Activated CD8-positive, alpha-beta memory T cell treated with anti-CD3 and anti-CD28 coated beads for 24 hours (primary cell): ENCODE data around the gene RNF223.
"Not testable (repeated sequence)": the region's sequence is repeated elsewhere in the genome, so short reads cannot be mapped to it uniquely, and the experiment has no call there.

ENCODE experiments used
- DNase-seq: peaks from one replicate; pipeline ENCODE4 v3.0.0-alpha.2; 2020

RNF223 gene

DNA sequence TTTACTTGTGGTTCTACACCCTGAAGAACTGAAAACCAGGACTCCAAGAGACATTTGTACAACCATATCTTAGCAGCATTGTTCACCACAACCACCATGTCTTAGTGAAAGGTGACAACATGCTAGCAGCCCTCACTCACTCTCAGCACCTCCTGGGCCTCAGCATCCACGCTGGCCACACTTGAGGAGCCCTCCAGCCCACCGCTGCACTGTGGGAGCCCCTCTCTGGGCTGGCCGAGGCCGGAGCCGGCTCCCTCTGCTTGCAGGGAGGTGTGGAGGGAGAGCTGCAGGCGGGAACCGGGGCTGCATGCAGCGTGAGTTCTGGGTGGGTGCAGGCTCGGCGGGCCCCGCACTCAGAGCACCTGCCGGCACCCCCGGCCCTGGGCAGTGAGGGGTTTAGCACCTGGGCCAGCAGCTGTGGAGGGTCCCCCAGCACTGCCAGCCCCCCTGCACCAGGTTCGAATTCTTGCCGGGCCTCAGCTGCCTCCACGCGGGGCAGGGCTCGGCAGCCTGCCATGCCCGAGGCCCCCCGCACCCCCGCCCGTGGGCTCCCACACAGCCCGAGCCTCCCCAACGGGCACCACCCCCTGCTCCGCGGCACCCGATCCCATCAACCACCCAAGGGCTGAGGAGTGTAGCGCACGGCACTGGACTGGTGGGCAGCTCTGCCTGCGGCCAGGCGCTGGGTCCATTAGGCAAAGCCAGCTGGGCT, 32.6 kb upstream of the RNF223 start:
- DNase-seq, result no peak

DNA sequence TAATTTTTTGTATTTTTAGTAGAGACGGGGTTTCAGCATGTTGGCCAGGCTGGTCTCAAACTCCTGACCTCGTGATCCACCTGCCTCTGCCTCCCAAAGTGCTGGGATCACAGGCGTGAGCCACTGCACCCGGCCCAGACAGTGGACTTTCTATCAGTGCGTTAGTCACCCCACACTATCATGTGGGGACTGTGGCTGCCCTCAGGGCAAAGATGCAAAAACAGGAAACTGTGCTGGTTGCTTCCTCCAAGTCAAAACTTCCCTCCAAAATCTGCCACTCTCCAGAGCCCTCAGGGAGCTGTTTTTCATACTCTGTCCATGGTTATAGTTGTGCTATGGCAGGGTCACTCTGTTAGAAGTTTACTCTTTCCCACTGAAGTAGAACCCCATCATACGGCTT, 30.0 kb upstream of the RNF223 start:
- not testable (repeated sequence) for DNase-seq

DNA sequence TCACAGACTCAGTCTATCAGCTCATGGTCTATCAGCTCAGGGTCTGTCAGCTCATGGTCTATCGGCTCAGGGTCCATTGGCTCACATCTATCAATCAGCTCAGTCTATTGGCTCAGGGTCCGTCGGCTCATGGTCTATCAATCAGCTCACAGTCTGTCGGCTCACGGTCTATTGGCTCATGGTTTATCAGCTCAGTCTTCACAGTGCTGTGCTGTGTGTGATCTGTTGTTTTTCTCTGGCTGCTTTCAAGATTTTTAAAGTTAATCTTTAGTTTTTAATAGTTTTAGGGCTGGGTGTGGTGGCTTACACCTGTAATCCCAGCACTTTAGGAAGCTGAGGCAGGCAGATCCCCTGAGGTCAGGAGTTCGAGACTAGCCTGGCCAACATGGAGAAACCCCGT, 27.4 kb upstream of the RNF223 start:
- no peak for DNase-seq

GRCh38 chr1:1100296-1100695, 26.2 kb upstream of the RNF223 start:
- peak; percentile 41 for DNase-seq

DNA sequence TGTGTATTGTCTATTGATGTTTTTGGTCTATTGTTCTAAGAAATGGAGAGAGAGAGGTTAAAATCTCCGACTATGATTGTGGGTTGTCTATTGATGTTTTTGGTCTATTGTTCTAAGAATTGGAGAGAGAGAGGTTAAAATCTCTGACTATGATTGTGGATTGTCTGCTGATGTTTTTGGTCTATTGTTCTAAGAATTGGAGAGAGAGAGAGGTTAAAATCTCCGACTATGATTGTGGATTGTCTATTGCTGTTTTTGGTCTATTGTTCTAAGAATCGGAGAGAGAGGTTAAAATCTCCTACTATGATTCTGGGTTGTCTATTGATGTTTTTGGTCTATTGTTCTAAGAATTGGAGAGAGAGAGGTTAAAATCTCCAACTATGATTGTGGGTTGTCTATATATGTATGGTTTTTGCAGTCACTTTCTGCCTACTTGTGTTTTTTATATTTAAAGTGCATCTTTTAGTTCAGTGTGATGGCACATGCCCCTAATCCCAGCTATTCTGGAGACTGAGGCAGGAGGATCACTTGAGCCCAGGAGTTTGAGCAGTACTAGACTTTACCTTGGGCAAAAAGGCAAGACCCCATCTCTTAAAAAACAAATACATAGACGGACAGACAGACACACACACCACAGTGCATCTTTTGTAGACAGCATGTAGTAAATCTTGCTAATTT, 25.5 kb upstream of the RNF223 start:
- peak; percentile 58 for DNase-seq

GRCh38 chr1:1098681-1099421, 24.7 kb upstream of the RNF223 start:
- DNase-seq, result peak; percentile 63

DNA sequence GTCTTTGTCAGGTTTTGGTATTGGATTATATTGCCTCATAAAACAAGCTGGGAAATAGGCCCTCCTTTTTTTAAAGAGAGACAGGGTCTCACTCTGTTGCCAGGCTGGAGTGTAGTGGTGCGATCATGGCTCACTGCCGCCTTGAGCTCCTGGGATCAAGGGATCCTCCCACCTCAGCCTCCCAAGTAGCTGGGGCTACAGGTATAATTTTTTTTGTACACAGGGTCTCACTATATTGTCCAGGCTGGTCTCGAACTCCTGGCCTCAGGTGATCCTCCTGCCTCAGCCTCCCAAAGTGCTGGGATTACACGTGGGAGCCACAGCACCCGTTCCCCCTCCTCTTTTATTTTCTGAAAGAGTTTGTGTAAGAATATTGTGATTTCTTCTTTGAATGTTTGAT, 22.0 kb upstream of the RNF223 start:
- DNase-seq, result peak; percentile 44

GRCh38 chr1:1094981-1095380, 20.9 kb upstream of the RNF223 start:
- no peak for DNase-seq

DNA sequence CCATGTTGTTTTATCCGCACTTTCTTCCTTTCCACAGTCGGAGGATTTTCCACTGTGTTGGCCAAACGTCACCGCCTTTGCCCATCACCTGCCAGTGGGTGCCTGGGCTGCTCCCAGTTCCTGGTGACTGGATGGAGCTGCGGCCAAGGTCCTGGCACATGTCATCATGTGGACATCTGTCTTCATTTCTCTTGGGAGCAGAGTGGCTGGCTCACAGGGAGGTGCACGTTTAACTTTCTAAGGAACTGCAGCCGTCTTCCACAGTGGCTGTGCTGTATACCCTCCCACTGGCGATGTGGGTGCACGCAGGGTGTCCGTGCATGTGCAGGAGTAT, 19.5 kb upstream of the RNF223 start:
- peak; percentile 53 for DNase-seq

- peak; percentile 55 for DNase-seq
These were observed 18.9 kb upstream of the RNF223 start for GRCh38 chr1:1092894-1093609.

GRCh38 chr1:1092149-1092855, 18.2 kb upstream of the RNF223 start:
- peak; percentile 58 for DNase-seq

DNA sequence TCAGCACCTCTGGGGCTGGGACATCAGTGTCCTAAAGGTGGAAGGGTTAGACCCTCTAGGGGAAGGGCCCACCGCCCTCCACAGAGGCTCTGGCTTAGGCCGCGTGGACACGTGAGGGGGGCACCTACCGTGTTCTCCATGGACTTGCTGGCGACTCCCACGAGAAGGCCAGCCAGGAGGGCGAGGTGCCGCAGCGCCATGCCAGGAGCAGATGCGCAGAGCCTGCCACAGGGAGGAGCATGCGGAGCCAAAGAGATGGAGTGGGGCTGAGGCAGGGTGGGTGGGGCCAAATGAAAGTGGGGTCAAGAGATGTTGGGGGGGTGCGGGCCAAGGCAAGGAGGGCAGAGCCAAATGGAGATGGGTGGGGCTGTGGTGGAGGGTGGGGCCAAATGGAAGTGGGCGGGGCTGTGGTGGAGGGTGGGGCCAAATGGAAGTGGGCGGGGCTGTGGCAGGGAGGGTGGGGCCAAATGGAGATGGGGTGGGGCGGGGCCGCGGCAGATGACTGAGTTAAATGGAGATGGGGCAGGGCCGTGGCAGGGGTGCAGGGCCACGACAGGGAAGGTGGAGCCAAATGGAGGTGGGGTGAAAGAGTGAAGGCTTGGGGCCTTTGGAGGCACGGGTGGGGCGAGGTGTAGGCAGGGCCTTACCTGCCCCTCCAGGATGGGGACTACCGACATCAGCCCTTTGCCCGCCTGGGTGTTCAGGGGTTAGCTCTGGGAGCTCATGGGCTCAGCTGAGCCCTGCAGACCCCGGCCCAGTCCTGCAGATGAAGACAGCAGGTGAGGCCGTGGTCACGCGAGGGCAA, 17.4 kb upstream of the RNF223 start:
- peak; percentile 59 for DNase-seq

DNA sequence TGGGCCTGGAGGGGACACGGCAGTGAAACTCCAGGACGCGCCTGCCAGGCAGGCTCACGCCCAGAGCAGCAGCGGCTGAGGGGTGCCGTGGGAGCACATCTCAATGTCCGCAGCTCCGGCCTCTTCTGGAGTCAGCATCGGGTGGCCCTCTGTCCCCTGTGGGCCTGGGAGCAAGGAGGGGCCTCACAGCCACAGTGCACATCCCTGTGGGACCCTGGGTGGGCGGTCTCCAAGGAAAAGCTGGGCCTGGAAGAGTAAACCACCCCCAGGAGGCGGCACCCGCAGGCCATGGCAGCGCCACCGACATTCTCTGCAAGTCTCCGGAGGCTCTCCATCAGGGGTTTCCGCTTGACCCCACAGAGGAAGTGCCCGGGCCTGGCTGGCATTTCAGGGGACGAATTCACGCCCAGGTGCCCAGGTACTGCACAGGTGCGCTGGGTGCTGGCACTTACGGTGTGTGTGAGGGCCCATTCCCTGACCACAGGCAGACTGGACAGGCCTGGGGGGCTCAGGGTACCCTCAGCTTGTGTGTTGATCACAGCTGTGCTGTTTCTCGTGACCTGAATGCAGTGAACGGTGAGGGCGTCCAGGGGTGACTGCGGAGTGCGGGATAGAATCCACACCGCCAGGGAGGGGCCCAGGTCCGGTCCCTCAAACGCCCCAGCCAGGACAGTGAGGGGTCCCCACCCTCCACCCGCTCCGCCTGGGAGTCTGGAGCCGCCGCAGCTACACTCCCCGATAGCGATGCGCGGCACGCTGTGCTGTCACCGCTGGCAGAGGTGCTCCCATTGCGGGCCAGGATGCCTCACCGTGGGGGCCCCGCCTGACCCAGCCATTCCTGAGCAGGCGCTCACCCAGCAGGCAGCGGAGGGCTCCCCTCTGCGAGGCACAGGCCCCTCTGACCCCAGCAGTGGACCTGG, 16.6 kb upstream of the RNF223 start:
- peak; percentile 56 for DNase-seq

- peak; percentile 53 for DNase-seq
These were observed 15.8 kb upstream of the RNF223 start for GRCh38 chr1:1089731-1090423.

DNA sequence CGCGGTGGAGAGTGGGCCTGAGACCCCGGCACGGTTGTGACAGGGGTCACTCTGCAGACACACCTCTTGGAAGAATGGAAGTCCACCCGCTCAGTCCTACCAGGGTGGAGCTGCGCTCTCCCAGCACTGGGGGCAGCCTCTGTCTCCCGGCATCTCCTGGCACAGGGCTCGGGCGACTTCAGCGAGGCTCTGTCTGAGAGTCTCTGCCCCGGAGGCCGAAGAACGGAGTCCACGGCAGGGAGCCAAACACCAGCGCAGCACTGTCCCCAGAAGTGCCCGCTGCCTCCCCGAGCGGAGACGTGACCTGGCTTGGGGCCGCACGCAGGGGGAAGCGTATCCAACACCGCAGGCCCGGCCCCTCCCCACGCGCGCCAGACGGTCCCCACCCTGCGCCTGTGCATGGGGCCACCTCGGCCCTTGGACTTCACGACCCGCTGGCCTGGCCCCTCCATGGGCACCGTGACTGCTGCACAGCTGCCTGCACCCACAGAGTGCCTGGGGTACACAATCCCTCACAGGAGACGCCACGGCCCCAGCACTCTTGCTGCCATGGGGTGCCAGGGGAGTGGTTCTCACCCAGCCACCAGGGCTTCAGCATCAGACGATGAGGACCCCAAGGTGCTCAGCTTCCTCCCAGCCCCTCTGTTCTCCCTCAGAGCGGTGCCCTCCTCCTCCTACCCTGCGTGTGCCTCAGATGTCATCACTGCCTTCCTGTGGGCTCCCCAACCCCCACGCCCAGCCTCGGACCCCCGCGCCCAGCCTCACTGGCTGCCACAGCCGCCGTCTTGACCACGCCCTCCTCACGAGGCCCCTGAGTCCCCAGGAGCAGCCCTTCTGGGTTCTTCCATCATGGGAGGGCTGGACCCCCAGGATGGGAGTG, 14.9 kb upstream of the RNF223 start:
- DNase-seq, result peak; percentile 53

GRCh38 chr1:1088029-1088800, 14.1 kb upstream of the RNF223 start:
- peak; percentile 55 for DNase-seq

DNA sequence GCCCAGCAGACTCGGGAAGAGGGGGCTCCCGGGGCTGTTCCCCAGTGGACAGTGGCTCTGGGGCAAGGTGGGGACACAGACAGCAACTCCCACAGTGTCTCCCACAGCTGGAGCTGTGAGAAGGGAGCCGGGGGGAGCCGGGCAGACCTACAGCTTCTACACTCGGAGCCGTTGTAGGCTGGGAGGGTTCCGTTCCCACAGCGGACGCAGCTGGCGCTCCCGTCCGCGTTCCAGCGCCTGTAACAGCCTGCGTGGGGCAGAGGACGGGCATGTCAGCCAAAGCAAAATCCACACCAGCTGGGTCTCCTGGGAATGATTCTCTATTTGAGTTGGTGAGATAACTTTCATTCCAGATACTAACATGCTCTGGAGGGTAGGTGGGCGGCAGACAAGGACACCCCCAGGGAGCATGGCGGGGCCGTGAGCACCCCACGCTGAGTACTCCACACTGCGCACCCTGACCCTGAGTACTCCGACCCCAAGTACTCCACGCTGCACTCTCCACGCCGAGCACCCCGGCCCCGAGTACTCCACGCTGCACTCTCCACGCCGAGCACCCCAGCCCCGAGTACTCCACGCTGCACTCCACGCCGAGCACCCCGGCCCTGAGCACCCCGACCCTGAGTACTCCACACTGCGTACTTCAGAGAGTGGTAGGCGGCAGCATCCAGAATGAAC, 13.4 kb upstream of the RNF223 start:
- peak; percentile 55 for DNase-seq

DNA sequence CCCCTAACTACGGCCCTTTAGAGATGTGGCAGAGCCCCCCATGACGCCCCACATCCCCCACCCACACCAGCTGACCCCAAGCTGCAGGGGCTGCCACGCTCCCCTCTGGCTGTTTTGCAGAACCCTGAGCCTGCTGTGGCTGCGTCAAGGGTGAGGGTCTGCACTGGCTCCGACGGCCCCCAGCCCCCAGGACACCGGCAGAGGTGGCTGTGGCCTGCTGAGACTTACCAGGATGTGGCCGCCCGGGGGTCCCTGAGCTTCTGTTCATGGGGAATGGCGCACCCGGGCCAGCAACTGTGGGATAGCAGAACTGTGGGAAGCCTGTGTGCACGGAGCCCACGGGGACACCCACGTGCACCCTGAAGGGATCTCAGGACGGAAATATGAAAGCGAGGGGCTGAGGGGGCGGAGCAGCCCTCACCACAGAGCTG, 12.8 kb upstream of the RNF223 start:
- DNase-seq, result peak; percentile 55
